Fibroblast of upper back skin (primary cell): ENCODE data around the gene RNF145.

Experiments
- DNase-seq: peaks from one replicate; pipeline ENCODE4 v3.0.0-alpha.2; 2013

Gene RNF145

DNA sequence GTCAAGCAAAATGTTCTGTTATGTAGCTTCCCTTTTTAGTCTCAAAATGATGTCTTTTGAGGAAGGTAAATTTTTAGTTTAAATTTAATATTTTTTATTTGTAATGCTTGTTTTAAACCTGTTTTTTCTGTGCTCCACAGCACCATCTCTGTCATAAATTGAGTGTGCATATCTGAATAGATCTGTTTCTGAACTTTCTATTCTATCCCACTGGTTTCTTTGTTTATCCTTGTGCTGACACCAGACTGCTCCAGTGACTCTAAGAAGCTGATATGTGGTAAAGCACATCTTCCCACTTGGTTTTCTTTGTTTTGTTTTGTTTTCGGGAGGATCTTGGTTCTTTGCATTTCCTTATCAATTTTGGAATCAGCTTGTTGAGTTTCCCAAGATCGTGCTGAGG, 7.1 kb upstream of the RNF145 start:
- no peak for DNase-seq

DNA sequence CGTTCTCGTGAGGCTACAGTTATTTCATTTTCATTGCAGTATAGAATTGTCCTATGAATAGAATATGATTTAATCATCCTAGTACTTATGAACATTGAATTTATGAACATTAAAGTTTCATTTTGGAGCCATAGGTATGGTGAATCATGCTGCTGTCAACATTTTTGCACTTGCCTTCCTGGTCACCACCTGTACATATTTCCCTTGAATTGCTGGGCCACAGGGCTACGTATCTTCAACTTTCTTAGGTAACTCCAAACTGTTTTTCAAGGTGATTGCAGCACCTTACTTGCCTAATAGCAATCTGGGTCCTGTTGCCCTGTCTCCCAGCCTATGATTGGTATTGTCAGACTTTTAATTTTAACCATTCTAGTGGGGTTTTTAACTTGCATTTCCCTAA, 6.5 kb upstream of the RNF145 start:
- no peak for DNase-seq

DNA sequence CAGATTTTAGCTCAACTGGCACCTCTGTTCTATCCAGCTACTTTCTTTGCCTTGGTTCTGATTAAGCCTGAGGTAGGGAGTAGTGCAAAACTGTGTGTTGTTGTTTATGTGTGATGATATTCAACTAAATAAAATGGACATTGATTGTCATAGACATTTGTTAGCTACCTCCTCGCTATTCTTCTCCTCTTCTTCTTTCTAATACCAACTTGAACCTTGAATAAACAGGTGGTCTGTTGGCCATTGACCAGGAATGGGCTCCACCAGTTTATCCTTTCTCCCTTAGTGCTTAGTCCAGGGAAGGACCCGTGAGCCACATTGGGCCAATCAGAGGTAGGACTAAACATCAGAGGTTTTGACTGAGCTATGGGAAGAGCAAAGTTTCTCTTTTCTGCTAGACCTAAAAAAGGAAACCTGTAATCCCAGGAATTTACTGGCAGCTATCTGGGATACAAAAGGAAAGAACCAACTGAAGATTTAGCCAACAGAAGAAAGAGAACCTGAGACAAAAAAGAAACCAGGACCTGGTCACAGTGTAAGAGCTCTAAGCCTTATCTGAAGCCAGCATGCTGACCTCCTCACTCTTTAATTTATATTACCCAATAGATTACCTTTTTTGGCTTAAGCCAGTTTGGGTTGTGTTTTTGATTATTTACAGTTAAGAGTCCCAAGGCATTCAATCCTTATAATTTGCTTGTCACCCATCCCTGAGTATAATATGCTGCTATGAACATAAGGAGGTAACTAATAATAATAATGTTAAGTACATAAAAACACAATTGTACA, 5.3 kb upstream of the RNF145 start:
- DNase-seq = no peak

DNA sequence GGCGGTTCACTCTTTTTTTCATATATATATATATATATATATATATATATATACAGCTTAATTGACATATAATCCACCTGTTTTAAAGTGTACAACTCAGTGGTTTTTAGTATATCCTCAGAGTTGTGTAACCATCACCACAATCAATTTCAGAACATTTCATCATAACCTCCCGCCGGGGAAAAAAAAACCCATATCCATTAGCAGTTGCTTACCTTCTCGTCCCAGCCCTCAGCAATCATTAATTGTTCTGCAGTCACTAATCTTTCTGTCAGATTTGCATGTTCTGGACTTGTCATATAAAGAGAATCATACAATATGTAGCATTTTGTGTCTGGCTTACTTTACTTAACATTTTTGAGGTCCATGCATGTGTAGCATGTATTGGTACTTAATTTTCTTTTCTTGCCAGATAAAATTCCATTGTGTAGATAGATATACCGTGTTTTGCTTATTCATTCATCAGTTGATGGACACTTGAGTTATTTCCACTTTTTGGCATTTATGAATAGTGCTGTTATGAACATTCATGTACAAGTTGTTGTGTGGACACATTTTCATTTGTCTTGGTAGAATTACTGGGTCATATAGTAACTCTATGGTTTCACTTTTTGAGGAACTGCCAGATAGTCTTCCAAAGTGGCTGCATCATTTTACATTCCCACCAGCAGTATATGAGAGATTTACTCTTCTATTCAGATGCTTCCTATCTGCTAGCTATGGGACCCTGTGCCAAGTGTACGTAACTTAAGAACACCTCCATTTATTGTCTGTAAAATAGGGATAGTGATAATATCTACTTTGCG, 3.5 kb upstream of the RNF145 start:
- DNase-seq = no peak

DNA sequence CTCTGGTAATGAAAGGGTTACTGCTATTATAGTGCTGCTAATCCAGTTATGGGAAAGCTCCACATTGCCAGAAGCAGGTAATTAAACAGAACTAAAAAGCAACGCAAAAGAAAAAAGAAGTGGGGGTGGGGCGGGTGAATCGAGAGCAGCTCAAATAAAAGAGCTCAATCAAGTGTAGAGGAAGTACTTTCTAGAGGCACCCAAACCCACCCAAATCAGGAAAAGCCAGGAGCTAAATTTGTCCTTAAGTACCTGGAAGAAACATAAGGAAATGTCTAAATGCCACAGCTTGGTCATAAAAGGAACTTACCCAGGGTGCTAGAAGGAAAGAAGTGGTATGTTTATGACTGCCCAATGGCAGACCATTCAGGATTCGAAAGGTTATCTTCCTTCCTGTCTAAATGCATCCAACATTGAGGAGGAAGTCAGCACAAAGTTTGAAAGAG, 2.4 kb upstream of the RNF145 start:
- no peak for DNase-seq

DNA sequence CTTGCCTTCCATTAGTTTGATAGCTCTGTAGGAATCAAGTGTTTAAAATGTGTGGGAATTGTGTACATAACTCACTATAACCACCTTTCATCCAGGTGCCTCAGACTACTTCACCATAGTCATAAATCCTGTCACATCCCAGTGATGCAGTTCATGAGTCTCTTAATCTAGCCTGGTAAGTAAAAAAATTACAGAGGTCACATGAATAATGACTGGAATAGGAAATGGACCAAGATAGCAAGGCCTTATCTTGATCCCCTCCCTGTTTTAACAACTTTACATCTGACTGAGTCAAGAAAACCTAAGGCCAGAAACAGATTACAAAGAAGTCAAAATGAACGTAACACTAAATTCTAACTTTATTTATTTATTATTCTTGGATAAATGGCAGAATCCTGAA, 1.5 kb upstream of the RNF145 start:
- no peak for DNase-seq

DNA sequence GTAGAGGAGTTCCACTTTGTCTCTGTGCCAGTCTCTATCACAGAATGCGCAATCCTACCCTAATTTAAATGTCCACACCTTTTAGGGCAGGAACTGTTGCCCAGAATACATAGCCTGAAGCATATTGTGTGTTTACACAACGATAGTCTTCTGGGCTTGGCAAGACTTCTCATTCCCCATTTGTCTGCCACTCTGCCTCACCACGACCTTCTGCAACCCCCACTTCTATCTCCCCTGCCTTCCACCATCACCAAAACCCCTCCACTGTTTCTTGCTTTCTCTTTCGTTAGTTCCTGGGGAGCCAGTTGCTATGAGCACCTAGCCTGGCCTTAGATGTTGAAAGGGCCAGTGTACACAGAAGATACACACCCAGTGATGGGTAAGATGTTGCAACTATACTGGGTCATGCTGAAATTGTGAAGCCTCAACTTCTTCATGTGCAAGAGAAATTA, 883 bp upstream of the RNF145 start:
- no peak for DNase-seq

DNA sequence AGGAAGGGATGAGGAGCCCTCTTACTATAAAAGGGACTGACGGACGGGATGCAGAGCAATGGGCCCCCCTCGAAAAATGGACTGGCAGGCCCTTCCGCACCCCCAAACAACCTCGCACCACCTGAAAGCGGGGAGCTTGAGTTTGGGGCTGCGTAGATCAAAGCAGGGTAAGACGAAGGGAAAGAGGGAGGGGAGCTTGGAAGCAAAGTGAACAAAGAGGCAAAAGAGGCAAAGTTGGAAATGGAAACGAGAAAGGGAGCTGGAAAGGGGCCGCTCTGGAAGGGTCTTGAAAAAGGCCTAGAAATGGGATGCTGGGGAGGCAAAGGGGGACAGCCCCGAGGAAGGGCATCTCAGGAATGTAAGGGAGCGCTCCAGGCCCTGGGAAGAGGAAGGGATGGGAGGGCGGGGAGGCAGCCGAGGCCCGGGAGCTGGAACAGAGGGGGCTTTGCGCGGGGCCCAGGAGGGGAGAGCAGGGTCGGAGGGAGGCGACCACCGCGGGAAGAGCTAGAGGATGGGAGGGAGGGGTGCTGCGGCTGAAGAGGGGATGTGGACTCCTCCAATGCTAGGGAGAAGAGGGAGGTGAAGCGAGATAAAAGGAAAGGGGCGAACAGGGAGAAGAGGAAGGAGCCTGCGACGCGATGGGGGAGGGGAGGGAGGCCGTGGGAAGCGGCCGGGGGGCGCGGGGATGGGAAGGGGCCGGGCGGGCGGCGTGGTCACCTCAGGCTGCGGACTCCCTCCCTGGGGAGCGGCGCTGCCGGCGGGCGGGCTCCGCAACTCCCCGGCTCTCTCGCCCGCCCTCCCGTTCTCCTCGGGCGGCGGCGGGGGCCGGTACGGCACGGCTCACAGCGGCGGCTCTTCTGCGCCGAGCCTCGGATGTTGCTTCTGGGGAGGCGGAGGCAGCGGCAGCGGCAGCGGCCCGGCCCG, 577 bp downstream of the RNF145 start:
- DNase-seq = peak; percentile 44

DNA sequence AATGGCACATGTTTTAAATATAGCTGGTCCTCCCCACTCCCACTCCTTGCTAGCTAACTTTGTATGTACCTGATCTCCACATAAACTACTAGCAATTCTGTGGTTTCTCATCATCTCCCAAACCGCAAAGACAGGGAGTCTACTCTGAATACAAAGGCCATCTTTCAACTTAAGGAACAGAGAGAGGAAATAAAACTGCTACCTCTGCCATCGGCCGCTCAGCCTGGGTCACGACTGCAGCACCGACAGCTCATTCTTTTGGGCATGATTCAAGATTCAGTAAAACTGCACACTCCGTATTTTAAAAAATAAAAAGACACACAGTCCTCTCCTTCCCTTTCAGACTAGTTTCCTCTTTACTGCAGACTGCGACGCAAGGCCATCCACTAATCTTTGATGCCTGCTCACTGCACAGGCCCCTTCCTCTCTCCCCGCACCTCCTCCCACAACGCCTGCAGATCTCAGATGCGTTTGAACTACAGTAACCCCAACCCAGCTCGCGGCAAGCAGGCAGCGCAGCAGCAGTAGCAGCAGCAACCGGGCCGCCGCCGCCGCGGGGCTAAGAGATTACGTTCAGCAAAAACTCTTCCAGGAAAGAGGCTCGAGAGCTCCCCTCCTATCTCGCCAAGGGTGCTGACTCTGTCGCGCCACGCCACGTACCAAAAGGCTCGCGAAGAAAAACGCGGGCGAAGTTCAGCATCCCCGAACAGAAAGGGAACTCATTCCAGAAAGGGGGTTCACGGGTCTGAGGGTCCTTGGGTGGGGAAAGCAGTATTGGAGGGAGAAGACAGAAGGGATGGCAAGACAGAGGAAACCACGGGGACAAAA, 1.5 kb downstream of the RNF145 start:
- DNase-seq = peak; percentile 87

DNA sequence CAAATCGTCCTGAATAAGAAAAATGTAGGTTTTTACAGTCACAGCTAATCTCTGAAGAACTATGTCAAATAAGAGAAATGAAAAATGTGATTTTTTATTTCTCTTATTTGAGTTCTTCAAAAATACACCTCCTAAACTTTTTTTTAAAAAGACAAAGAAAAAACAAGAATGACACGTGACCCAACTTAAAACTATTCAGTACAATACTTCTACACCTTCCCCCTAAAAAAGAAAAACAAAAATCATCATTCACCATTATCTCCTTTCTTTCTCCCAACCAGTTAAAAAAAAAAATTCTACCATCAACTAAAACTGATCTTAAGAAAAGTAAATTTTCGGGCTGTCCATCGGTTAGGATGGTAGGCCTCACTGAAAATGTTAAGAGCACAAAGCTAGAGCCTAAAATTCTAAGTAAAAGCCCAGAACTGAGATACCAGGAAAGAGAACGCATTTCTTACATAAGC, 2.1 kb downstream of the RNF145 start:
- no peak for DNase-seq

DNA sequence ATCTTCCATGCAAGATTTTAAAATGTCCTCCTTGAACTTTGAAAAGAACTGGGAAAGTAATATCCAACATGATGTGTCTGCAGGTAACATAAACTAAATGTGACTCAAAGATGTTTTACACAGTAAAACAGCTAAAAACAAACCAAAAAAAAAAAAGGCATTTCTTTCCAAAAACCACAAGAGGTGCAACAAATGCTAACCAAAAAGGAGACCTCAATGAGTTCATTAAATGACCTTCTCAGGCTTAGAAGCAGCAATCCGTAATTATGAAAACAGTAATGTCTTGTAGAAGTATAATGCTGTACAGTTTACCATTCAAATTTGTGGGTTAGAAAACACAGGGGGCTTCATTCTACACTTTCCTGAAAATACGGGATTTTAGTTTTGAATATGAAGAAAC, 2.5 kb downstream of the RNF145 start:
- no peak for DNase-seq

DNA sequence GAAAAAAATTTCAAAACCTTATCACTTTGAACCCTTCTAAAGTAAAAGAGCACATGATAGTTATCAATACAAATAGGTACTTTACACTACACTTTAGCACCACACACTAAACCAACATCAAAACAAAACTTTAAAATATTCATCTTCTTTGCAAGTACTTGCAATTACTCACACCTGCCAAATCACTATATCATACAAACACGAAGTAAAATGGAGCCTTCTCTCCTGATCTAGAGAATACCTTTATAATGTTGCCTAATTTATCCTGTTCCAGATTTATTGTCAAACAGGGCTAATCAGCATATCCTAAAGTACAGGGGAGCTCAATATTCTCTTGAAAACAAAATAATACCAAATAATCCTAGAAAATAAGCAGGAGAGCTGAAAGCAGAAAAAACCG, 3.0 kb downstream of the RNF145 start:
- DNase-seq = no peak

DNA sequence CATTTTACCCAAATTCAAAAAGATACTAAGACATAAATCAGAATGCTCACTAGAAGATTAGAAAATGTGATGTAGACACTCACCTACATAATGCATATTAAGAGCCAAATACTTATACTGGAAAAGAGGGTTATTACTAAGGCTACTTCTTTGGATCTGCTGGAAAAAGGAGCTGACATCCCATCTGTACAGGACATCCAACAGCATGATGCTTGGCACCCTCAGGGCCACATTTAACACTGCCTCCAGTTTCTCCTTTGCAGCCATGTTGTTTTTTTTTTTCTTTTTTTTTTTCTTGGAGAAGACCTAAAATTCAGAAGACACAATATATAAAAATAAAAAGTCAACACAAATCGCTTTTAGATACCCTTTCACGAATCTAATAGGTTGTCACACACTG, 6.0 kb downstream of the RNF145 start:
- DNase-seq = no peak

DNA sequence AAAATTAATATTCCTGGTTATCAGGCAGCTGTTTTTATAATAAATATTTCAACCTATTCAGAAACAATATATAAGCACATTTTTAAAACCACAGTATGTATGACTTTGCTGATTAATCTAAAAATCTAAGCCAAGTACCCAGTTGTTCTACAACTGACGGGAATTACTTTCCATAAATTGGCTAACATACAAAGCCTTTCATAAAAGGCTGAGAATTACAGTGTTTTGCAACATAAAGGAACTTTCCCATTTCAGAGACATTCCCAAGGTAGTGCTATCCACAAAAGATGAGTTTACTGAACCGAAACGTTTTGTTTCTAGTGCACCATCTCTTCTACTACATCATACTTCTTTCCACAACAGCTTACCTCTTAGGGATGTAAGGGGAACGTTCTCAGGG, 7.2 kb downstream of the RNF145 start:
- DNase-seq = peak; percentile 45

DNA sequence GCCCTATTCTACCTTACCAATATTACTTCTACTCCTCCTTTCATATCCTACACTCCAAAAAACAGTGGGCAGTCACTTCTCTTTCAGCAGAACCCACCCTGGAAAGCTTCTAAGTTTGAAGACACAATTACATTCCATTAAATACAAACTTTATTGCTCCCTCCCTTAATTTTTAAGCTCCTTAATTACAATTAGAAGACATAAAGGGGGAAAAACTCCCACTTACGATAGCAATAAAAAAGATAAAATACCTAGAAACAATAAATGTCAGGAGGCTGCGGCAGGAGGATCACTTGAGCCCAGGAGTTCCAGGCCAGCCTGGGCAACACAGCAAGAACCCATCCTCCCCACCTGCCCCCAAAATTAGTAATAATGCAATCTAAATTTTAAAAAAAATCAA, 9.6 kb downstream of the RNF145 start:
- DNase-seq = no peak

DNA sequence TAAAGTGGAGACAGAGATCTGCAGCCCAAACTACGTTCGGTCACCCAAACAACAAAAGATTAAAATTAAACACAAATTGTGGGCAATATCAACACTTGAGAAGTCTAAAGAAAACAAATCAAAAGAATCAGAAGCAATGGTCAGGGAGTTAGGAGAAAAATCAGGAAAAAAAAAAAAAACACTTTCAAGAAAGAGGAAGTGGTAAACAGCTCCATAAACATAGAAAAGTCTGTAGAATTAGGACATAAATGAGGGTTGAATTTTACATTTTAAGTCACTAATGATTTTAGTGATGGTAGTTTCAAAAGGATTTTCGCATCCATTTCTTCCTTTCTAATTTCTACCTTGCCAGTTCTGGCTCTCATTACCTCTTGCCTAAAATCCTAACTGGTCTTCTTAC, 10.1 kb downstream of the RNF145 start:
- no peak for DNase-seq

DNA sequence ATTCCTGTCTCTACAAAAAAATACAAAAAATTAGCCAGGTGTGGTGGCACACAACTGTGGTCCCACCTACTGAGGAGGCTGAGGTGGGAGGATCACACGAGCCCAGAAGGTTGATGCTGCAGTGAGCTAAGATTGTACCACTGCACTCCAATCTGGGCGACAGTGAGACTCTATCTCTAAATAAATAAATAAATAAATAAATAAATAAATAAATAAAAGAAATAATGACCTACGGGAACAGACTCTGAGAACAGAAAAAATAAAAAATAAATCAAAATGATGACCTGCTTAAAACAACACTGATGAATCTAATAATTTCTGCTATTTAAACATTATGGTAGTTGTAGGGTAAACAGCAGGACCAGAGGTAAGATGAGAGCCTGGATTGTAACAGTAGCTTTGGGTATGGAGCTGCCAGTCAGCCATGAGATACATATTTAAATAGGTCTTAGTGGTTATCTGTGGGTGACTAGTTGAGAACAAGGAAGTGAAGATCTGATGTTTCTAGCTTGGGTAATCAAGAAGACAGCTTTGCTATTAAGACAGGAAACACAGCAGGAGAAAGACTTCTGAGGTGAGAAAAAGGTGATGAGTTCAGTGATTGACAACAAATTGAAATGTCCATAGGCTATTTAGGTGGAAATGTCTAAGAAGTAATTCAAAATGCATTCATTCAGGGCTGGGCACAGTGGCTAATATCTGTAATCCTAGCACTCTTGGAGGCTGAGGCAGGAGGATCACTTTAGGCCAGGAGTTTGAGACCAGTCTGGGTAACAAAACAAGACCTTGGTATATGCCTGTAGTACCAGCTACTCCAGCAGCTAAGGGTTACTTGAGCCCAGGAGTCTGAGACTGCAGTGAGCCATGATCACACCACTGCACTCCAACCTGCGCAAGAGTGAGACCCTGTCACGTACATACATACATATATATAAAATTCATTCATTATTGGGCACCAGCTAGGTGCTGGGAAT, 11.0 kb downstream of the RNF145 start:
- no peak for DNase-seq

DNA sequence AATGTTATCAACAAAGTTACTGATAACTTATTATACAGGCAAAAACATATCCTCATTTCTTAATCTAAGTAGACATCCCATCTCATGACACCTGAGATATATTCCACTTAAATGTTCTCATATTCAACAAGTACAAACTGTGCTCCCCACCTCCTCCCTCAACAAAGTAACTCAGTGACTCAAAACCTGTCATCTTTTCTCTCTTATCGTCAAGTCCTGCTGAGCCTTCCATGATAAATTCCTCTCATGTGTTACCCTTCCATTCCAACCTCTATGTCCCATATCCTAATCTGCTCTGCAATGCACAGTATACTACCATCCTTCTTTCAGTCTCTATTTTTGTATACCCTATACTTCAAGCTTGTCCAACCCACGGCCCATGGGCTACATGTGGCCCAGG, 13.6 kb downstream of the RNF145 start:
- DNase-seq = no peak

DNA sequence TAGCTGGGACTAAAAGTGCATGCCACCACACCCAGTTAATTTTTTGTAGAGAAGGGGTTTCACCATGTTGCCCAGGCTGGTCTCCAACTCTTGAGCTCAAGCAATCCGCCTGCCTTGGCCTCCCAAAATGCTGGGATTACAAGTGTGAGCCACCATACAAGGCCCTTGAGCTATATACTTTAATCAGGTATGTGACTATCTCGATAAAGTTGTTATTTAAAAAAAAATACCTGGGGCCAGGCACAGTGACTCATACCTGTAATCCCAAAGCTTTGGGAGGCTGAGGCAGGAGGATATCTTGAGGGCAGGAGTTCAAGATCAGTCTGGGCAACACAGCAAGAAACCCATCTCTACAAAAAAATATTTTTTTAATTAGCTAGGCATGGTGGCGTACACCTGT, 19.2 kb downstream of the RNF145 start:
- no peak for DNase-seq

DNA sequence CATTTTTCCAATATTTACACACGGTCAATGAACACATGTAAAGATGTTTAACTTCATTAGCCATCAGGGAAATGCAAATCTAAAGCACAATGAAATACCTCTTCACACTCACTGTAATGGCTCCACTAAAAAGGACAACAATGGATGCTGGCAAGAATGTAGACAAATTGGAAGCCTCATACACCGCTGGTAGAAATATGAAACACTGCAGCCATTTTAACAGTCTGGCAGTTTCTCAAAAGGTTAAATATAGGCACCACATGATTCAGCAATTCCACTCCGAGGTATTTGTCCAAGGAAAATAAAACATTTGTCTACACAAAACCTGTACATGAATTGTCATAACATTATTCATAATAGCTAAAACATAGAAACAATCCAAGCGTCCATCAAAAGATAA, 20.0 kb downstream of the RNF145 start:
- no peak for DNase-seq

DNA sequence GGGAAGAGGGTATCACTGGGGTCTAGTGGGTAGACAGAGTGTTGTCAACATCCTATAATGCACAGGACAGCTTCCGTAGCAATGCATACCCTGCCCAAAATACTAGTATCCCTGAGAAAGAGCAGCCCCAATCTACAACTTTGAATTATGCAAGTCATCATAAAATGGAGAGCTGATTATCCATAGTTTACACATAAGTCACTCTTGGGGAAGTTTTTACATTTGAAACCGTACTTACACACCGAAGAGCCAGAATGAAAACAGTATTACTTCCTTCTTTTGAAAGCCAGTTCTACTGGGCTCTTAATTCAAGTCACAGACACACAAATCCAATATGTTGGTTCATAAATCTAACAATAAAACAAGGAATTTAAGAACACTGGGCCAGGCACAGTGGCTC, 21.6 kb downstream of the RNF145 start:
- no peak for DNase-seq
